ENCODE data around the gene ST7. TPM values are rescaled to one million over a fixed set of nuclear protein-coding genes. Genes with fewer than 3 reads are reported as not detected.

ST7 gene
- total and polyA plus RNA-seq, 2 experiments from 2014 or later, result 9.9 to 18.3 TPM

DNA sequence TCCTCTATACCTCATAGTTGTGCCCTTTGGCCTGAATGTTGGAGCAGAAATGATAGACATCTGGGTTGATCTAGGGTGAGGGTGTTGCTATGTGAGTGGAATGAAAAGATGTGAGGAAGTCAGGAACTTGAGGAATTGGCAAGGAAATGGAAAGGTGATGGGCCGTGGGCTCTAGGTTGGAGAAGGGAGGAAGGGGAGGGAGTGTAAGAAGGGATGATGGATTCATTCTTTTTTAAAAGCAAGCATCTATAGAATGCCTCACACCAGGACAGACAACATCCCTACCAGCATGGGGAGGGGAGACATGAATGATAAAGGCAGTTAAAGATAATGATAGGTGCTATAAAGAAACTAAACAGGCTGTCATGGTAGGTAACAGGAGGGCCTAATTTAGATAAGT lies 201.4 kb downstream of the ST7 start:
- no peak overlapping the region for H3K27ac ChIP-seq (ENCODE audit: low read depth)

More for the DNA sequence above, 201.4 kb downstream of the ST7 start:
- Histone ChIP-seq H2AFZ (no peak overlapping the region), H3F3A (replicated peaks; ENCODE audit: low read depth) (no peaks in the 10 kb centered on the region), H3K27me3 (ENCODE audit: insufficient read depth) (no peaks in the 10 kb centered on the region), H3K4me3 (no peak overlapping the region), H3K9me2 (ENCODE audit: insufficient read depth) (peaks cover 11% of the 10 kb centered on the region; the same call in 1 of the 2 replicates), H3K36me3 (ENCODE audit: insufficient read depth) (no peaks in the 10 kb centered on the region), H4K20me1 (replicated peaks; ENCODE audit: insufficient read depth) (no peaks in the 10 kb centered on the region), H3K4me1 (ENCODE audit: insufficient read depth) (peaks cover 13% of the 10 kb centered on the region), H3K79me2 (replicated peaks; ENCODE audit: insufficient read depth) (no peaks in the 10 kb centered on the region), H3K4me2 (no peak overlapping the region; the same call in 1 of the 2 replicates)
- DNase-seq (ENCODE audit: low spot score) (no peak), ATAC-seq (no peak)
- no peaks in the 10 kb centered on the region for H3K9me3 Mint-ChIP-seq
- no peaks in the 10 kb centered on the region for H3K27me3 Mint-ChIP-seq (ENCODE audit: insufficient read depth, low read depth, poor library complexity)
- no peak overlapping the region for H3K4me3 Mint-ChIP-seq
- H3K27ac Mint-ChIP-seq, result no peak overlapping the region
- H3K36me3 Mint-ChIP-seq (ENCODE audit: low read depth), result no peaks in the 10 kb centered on the region
- peaks cover 8% of the 10 kb centered on the region for H3K4me1 Mint-ChIP-seq
- TF ChIP-seq CREB1 (CRISPR knock-in tag; IDR thresholded peaks at IDR 0.05; ENCODE audit: low read depth) (no peak), CTCF (conservative IDR thresholded peaks at IDR 0.05; ENCODE audit: low read depth in 2 of 2) (no peak), POLR2AphosphoS5 (IDR thresholded peaks at IDR 0.05; ENCODE audit: low read depth) (no peak), JUNB (IDR thresholded peaks at IDR 0.05; ENCODE audit: unreplicated experiment) (no peak), NANOG (IDR thresholded peaks at IDR 0.05; ENCODE audit: borderline replicate concordance) (no peak), EZH2 (IDR thresholded peaks at IDR 0.05; ENCODE audit: low read depth, unreplicated experiment) (no peak), ZNF331 (CRISPR knock-in tag; IDR thresholded peaks at IDR 0.05; ENCODE audit: low read depth) (no peak), ETS1 (IDR thresholded peaks at IDR 0.05) (no peak), STAT1 (IDR thresholded peaks at IDR 0.05; ENCODE audit: unreplicated experiment) (no peak)
- TF ChIP-seq, protein P1, sequence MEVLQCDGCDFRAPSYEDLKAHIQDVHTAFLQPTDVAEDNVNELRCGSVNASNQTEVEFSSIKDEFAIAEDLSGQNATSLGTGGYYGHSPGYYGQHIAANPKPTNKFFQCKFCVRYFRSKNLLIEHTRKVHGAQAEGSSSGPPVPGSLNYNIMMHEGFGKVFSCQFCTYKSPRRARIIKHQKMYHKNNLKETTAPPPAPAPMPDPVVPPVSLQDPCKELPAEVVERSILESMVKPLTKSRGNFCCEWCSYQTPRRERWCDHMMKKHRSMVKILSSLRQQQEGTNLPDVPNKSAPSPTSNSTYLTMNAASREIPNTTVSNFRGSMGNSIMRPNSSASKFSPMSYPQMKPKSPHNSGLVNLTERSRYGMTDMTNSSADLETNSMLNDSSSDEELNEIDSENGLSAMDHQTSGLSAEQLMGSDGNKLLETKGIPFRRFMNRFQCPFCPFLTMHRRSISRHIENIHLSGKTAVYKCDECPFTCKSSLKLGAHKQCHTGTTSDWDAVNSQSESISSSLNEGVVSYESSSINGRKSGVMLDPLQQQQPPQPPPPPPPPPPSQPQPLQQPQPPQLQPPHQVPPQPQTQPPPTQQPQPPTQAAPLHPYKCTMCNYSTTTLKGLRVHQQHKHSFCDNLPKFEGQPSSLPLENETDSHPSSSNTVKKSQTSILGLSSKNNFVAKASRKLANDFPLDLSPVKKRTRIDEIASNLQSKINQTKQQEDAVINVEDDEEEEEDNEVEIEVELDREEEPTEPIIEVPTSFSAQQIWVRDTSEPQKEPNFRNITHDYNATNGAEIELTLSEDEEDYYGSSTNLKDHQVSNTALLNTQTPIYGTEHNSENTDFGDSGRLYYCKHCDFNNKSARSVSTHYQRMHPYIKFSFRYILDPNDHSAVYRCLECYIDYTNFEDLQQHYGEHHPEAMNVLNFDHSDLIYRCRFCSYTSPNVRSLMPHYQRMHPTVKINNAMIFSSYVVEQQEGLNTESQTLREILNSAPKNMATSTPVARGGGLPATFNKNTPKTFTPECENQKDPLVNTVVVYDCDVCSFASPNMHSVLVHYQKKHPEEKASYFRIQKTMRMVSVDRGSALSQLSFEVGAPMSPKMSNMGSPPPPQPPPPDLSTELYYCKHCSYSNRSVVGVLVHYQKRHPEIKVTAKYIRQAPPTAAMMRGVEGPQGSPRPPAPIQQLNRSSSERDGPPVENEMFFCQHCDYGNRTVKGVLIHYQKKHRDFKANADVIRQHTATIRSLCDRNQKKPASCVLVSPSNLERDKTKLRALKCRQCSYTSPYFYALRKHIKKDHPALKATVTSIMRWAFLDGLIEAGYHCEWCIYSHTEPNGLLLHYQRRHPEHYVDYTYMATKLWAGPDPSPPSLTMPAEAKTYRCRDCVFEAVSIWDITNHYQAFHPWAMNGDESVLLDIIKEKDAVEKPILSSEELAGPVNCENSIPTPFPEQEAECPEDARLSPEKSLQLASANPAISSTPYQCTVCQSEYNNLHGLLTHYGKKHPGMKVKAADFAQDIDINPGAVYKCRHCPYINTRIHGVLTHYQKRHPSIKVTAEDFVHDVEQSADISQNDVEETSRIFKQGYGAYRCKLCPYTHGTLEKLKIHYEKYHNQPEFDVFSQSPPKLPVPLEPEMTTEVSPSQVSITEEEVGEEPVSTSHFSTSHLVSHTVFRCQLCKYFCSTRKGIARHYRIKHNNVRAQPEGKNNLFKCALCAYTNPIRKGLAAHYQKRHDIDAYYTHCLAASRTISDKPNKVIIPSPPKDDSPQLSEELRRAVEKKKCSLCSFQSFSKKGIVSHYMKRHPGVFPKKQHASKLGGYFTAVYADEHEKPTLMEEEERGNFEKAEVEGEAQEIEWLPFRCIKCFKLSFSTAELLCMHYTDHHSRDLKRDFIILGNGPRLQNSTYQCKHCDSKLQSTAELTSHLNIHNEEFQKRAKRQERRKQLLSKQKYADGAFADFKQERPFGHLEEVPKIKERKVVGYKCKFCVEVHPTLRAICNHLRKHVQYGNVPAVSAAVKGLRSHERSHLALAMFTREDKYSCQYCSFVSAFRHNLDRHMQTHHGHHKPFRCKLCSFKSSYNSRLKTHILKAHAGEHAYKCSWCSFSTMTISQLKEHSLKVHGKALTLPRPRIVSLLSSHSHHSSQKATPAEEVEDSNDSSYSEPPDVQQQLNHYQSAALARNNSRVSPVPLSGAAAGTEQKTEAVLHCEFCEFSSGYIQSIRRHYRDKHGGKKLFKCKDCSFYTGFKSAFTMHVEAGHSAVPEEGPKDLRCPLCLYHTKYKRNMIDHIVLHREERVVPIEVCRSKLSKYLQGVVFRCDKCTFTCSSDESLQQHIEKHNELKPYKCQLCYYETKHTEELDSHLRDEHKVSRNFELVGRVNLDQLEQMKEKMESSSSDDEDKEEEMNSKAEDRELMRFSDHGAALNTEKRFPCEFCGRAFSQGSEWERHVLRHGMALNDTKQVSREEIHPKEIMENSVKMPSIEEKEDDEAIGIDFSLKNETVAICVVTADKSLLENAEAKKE (CRISPR knock-in tag; IDR thresholded peaks at IDR 0.05), result no peak
- TF ChIP-seq, protein P2, sequence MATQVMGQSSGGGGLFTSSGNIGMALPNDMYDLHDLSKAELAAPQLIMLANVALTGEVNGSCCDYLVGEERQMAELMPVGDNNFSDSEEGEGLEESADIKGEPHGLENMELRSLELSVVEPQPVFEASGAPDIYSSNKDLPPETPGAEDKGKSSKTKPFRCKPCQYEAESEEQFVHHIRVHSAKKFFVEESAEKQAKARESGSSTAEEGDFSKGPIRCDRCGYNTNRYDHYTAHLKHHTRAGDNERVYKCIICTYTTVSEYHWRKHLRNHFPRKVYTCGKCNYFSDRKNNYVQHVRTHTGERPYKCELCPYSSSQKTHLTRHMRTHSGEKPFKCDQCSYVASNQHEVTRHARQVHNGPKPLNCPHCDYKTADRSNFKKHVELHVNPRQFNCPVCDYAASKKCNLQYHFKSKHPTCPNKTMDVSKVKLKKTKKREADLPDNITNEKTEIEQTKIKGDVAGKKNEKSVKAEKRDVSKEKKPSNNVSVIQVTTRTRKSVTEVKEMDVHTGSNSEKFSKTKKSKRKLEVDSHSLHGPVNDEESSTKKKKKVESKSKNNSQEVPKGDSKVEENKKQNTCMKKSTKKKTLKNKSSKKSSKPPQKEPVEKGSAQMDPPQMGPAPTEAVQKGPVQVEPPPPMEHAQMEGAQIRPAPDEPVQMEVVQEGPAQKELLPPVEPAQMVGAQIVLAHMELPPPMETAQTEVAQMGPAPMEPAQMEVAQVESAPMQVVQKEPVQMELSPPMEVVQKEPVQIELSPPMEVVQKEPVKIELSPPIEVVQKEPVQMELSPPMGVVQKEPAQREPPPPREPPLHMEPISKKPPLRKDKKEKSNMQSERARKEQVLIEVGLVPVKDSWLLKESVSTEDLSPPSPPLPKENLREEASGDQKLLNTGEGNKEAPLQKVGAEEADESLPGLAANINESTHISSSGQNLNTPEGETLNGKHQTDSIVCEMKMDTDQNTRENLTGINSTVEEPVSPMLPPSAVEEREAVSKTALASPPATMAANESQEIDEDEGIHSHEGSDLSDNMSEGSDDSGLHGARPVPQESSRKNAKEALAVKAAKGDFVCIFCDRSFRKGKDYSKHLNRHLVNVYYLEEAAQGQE (IDR thresholded peaks at IDR 0.05; ENCODE audit: unreplicated experiment), result no peak
